NCI-H446 (cell line): ENCODE data around the gene LRCOL1.

Experiments
- DNase-seq, 2 experiments: peaks; one replicate each; lab custom pipeline; 2025; lab: John Stamatoyannopoulos, UW

The LRCOL1 gene

DNA sequence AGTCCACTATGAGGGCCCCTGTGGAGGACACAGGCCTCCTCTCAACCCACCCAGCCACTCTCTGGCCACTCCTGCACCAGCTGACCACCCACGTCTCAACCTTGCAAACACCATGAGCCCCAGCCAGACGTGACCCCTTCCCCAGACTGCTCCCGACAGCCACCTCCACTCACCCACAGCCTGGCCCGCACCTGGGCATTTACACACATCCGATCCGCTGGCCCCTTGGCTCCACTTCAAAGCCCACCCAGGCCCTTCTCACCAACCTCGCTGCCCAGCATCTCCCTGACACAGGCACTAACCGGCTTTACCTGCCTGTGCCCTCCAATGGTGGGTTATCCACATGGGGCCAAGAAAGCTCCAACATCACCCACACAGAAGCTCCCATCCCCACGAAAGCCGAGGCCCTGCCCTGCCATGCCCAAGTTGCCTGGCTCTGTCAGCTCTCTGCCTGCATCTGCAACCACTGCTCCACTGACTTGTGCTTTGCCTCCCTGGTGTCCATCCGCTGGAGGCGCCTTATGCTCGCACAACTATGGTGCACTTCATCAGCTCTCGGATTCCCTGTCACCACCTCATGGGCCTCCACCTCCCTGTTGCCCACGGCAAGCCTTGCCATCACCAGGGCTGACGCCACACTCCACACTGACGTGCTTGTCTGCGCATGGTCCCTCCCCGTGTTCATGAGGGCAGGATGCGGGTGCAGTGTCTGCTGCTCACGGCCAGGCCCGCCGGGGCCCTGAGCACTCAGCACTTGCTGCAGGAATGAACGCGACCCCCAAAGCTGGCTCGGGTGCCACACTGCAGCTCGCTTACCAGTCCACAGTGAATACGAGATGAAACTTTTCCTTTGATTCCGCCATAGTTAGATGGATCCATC lies 24.9 kb upstream of the LRCOL1 start:
- no peak for DNase-seq

- DNase-seq = no peak
Observed at GRCh38 chr12:132634411-132634990, 24.1 kb upstream of the LRCOL1 start.

- DNase-seq = no peak
Observed at GRCh38 chr12:132633901-132634300, 23.5 kb upstream of the LRCOL1 start.

DNA sequence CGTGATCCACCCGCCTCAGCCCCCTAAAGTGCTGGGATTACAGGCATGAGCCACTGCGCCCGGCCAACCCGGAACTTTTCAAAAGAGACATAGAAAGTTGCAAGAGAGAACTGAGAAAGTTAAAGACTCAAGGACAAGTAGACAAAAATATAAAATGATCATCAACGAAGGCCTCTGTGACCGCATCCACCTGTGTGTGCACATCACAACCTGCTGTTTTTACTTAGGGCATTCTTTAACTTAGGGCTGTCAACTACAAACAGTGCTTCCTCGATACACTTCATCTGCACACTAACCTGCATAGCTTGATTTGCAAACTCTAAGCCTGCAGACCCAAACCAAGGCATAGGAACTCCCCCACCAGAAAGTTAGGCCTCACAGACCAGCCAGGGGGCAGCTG lies 23.0 kb upstream of the LRCOL1 start:
- DNase-seq = no peak

DNA sequence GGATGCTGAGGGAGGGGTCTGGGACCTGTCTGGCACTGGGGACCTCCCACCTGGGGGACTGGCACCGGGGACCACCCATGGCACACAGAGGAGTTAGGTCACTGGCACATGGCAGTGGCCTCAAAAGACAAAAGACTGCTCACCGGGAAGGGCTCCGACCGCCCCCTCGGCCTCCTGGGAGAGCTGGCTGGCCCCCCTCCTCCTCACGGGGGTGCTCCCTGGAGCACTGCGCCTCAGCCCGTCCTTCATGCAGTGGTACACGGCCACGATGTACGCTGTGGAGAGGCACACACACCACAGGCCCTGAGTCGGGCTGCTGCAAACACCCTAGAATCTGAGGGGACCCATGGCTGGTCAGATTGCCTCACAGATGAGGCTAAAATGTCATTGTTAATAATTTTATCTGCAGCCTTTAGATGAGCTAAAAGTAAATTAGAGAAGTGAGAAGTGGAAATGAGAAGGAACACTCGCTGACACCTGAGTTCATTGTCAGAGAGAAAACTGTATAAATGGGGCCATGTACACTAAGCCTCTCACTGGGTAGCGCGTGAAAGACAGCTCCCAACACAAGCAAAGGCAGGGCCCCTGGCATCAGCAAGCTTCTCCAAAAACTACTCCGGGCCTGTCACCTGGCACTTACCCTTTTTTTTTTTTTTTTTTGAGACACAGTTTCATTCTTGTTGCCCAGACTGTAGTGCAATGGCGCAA lies 22.3 kb upstream of the LRCOL1 start:
- DNase-seq = no peak

GRCh38 chr12:132631666-132632065 lies 21.3 kb upstream of the LRCOL1 start:
- no peak for DNase-seq

DNA sequence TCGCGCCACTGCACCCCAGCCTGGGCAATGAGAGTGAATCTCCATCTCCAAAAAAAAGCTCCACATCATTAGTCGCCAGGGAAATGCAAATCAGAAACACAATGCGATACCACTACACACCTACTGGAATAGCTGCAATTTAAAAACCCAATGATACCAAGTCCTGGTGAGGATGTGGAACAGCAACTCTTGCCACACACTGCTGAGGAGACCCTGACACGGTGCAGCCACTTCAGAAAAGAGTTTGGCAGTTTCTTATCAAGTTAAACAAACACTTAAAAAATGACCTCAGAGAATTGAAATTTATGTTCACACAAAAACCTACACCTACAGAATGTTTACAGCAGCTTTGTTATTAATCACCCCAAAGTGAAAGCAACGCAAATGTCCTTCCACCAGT lies 20.3 kb upstream of the LRCOL1 start:
- DNase-seq = no peak

- no peak for DNase-seq
Observed at GRCh38 chr12:132629330-132629729, 18.9 kb upstream of the LRCOL1 start.

- DNase-seq = no peak
Observed at GRCh38 chr12:132625731-132626430, 15.5 kb upstream of the LRCOL1 start.

GRCh38 chr12:132624910-132625630 lies 14.7 kb upstream of the LRCOL1 start:
- no peak for DNase-seq

GRCh38 chr12:132624186-132624855 lies 13.9 kb upstream of the LRCOL1 start:
- DNase-seq = no peak

DNA sequence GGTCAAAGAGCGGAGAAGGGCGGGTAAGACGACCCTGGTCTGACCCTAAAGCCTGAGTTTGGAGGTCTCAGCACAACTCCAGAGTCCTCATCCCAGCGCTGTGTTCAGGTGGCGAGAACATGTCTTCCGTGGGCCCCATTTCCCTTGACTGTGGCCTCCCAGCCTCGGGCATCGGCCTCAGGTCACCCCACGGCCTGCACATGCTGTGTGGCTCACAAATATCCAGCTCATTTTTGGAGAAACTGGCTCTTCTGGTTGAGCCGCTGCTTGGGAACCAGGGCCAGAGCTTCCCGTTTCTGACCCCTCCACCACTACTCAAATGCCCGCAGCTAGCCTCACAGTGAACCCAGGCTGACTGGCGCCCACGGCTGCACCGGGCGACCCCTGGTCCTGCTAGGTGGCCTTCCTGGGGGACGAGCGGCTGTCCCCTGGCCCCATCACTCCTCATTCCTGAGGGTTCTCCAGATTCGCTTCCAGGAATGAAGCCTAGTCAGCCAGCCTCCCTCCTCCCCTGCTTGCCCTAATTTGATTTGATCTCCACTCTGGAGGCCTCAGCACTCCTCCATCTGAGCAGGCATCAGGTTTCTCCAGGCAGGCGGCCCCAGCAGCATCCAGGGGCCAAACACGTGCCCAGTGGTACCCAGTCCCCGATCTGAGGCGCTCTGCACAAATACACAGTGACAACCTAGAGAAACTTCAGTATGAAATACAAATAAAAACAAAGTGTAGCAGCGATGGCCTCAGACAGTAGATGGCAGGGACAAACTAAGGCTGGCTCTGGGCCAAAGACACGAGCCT lies 12.9 kb upstream of the LRCOL1 start:
- DNase-seq = no peak

DNA sequence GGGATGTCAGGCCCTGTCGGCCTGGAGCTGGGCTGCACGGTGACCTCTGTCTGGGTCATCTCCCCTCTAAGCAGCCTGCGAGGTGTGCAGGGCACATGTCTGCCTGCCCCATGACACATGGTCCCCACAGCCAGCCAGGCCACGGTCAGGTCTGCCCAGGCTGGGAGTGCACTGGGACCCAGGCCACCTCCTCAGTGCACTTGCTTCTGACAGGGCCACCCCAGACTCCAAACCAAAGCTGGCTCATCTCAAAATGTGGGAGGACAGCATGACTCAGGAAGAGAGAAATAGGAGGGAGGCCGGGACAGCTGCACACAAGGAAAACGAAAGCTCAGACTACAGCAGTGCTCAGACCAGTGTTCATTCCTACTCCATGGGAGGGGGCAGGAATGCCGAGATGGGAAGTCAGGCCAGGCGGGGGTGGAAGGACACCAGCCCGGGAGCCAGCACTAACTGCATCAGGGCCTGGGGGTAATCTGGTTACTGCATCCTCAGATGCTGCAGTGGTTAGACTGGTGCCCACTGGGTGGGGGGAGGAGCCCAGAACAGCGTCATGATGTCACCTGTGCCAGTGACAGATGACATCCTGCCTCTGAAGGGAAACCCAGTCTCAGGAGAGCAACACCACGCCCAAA lies 12.2 kb upstream of the LRCOL1 start:
- DNase-seq = no peak

- DNase-seq = no peak
Observed at GRCh38 chr12:132621657-132622435, 11.5 kb upstream of the LRCOL1 start.

- no peak for DNase-seq
Observed at GRCh38 chr12:132620899-132621656, 10.7 kb upstream of the LRCOL1 start.

DNA sequence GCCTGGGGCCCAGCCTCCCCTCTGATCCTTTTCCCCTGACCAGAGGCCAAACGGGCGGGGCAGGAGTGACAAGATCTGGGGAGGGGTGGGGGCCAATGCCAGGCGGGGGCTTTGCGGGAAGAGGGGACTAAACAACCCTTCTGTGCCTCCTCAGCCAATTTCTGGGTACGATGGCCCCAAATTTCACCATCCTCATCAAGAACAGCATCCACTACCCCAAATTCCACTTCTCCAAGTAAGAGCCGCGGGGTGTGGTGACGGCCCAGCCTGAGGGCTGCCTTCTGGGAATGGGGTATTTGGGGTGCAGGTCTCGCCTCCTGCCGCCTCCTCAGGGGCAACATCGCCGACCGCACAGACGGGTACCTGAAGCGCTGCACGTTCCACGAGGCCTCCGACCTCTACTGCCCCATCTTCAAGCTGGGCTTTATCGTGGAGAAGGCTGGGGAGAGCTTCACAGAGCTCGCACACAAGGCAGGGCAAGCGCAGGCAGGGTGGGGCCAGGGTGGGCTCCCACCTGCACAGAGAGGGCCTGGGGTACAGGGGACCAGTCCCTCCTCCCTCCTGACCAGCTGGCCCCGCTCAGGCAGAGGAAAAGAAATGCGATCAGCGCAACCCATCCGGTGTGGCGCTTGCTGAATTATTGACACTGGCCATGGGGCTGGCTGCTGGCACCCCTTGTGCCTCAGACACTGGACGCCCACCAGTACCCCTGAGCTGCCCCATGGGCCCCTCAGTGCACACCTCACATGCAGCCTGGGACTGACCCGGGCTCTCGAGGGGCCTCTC lies 9.9 kb upstream of the LRCOL1 start:
- DNase-seq = no peak

GRCh38 chr12:132619386-132620112 lies 9.2 kb upstream of the LRCOL1 start:
- no peak for DNase-seq
